Activated CD4-positive, alpha-beta T cell treated with anti-CD3 and anti-CD28 coated beads, Interleukin-2, amount 10 ng/mL, durations not matched to agents 24 days and 14 days (primary cell): ENCODE results near the gene ULBP1. TPM values are rescaled to one million over a fixed set of nuclear protein-coding genes. Genes with fewer than 3 reads are reported as not detected.
"Not testable (repeated sequence)": the region's sequence is repeated elsewhere in the genome, so short reads cannot be mapped to it uniquely, and the experiment has no call there.

Experiments used
- DNase-seq: peaks from one replicate; pipeline ENCODE4 v3.0.0; 2022
- H3K27ac Mint-ChIP-seq: one replicate; pipeline ENCODE4 v1.8.0; 2022; ENCODE audit warnings: mild to moderate bottlenecking, mixed read lengths
- H3K27me3 Mint-ChIP-seq: one replicate; pipeline ENCODE4 v1.8.0; 2022; ENCODE audit warnings: mixed read lengths
- H3K36me3 Mint-ChIP-seq: one replicate; pipeline ENCODE4 v1.8.0; 2022; ENCODE audit warnings: low read depth, mild to moderate bottlenecking, mixed read lengths
- H3K4me1 Mint-ChIP-seq: one replicate; pipeline ENCODE4 v1.8.0; 2021; ENCODE audit warnings: mixed read lengths
- H3K4me3 Mint-ChIP-seq: one replicate; pipeline ENCODE4 v1.8.0; 2022; ENCODE audit warnings: mild to moderate bottlenecking, moderate library complexity, mixed read lengths
- H3K9me3 Mint-ChIP-seq: one replicate; pipeline ENCODE4 v1.8.0; 2021; ENCODE audit warnings: mixed read lengths
- intact Hi-C: fragments of 100-400 bp; cut with micrococcal nuclease; formaldehyde crosslinking; loops from one replicate; pipeline ENCODE4 v1.15.1; 2023
- total RNA-seq: library from RNA; stranded (reverse); gene quantifications from 2 replicates; pipeline ENCODE4 v1.2.3, GENCODE V29; 2022

Gene ULBP1
- total RNA-seq, 1 donor from 2014 or later, result 0.49 TPM

- H3K27ac Mint-ChIP-seq, result no peak overlapping the region
- intact Hi-C loops, result loop anchor here (2.0 to 5.0 kb wide), 2 partner anchors 200 to 358 kb away; partner anchors contain the start of gene GINM1
These were observed 38.9 kb upstream of the ULBP1 start for GRCh38 chr6:149924933-149925252.

GRCh38 chr6:149925253-149925973, 38.3 kb upstream of the ULBP1 start:
- H3K4me3 Mint-ChIP-seq, result peak overlapping the region; percentile 76
- no peaks in the 10 kb centered on the region for H3K9me3 Mint-ChIP-seq

More at GRCh38 chr6:149924933-149925252, 38.9 kb upstream of the ULBP1 start:
- Mint-ChIP-seq H3K36me3 (no peaks in the 10 kb centered on the region), H3K27me3 (peaks cover 85% of the 10 kb centered on the region), H3K4me1 (peaks cover 20% of the 10 kb centered on the region), H3K9me3 (no peaks in the 10 kb centered on the region), H3K4me3 (peak overlapping the region; percentile 5)
- no peak for DNase-seq

GRCh38 chr6:149925974-149926777, 37.6 kb upstream of the ULBP1 start:
- Mint-ChIP-seq H3K4me3 (peak overlapping the region; percentile 76), H3K27ac (no peak overlapping the region), H3K4me1 (peaks cover 20% of the 10 kb centered on the region), H3K36me3 (no peaks in the 10 kb centered on the region), H3K9me3 (no peaks in the 10 kb centered on the region), H3K27me3 (peaks cover 87% of the 10 kb centered on the region)
- peak; percentile 94 for DNase-seq
- intact Hi-C loops, result loop anchor here (1.0 to 2.0 kb wide), 2 partner anchors 92 to 201 kb away; no protein-coding TSS in a partner anchor

More at GRCh38 chr6:149925253-149925973, 38.3 kb upstream of the ULBP1 start:
- Mint-ChIP-seq H3K27me3 (peaks cover 86% of the 10 kb centered on the region), H3K36me3 (no peaks in the 10 kb centered on the region), H3K27ac (no peak overlapping the region), H3K4me1 (peaks cover 20% of the 10 kb centered on the region)
- DNase-seq, result peak; percentile 71
- intact Hi-C loops, result loop anchor here (2.0 kb wide), 1 partner anchor 201 kb away; no protein-coding TSS in a partner anchor

GRCh38 chr6:149927025-149927424, 36.7 kb upstream of the ULBP1 start:
- DNase-seq, intact Hi-C loops, H3K27ac Mint-ChIP-seq, H3K4me3 Mint-ChIP-seq, H3K36me3 Mint-ChIP-seq, H3K9me3 Mint-ChIP-seq: not testable (repeated sequence)
- Mint-ChIP-seq H3K27me3 (peaks cover 87% of the 10 kb centered on the region), H3K4me1 (peaks cover 20% of the 10 kb centered on the region)

GRCh38 chr6:149929422-149929821, 34.3 kb upstream of the ULBP1 start:
- Mint-ChIP-seq H3K36me3 (no peaks in the 10 kb centered on the region), H3K27ac (no peak overlapping the region), H3K4me3 (no peak overlapping the region), H3K27me3 (peaks cover 83% of the 10 kb centered on the region), H3K9me3 (no peaks in the 10 kb centered on the region), H3K4me1 (peaks cover 12% of the 10 kb centered on the region)
- intact Hi-C loops, result no loop called here
- DNase-seq, result no peak

GRCh38 chr6:149931501-149931900, 32.2 kb upstream of the ULBP1 start:
- intact Hi-C loops, result loop anchor here (5.0 to 10.0 kb wide), 2 partner anchors 466 to 883 kb away; no protein-coding TSS in a partner anchor
- Mint-ChIP-seq H3K4me1 (peaks cover 13% of the 10 kb centered on the region), H3K4me3 (no peak overlapping the region), H3K9me3 (no peaks in the 10 kb centered on the region), H3K27ac (no peak overlapping the region), H3K27me3 (peaks cover 88% of the 10 kb centered on the region), H3K36me3 (no peaks in the 10 kb centered on the region)
- DNase-seq, result no peak

GRCh38 chr6:149933036-149933435, 30.7 kb upstream of the ULBP1 start:
- Mint-ChIP-seq H3K27me3 (peaks cover 92% of the 10 kb centered on the region), H3K9me3 (no peaks in the 10 kb centered on the region), H3K27ac (no peak overlapping the region), H3K4me1 (peaks cover 15% of the 10 kb centered on the region), H3K36me3 (no peaks in the 10 kb centered on the region), H3K4me3 (no peak overlapping the region)
- no peak for DNase-seq
- intact Hi-C loops, result loop anchor here (5.0 to 10.0 kb wide), 2 partner anchors 464 to 882 kb away; no protein-coding TSS in a partner anchor

- no peak for DNase-seq
- Mint-ChIP-seq H3K4me3 (no peak overlapping the region), H3K27me3 (peaks cover 91% of the 10 kb centered on the region), H3K4me1 (peaks cover 17% of the 10 kb centered on the region), H3K36me3 (no peaks in the 10 kb centered on the region), H3K27ac (no peak overlapping the region), H3K9me3 (no peaks in the 10 kb centered on the region)
- intact Hi-C loops, result loop anchor here (5.0 to 10.0 kb wide), 2 partner anchors 464 to 881 kb away; no protein-coding TSS in a partner anchor
These were observed 30.3 kb upstream of the ULBP1 start for GRCh38 chr6:149933461-149933860.

- DNase-seq, result peak; percentile 92
- no peaks in the 10 kb centered on the region for H3K9me3 Mint-ChIP-seq
- H3K4me3 Mint-ChIP-seq, result no peak overlapping the region
- H3K4me1 Mint-ChIP-seq, result peaks cover 25% of the 10 kb centered on the region
- peaks cover 88% of the 10 kb centered on the region for H3K27me3 Mint-ChIP-seq
- H3K27ac Mint-ChIP-seq, result no peak overlapping the region
- intact Hi-C loops, result loop anchor here (1.0 to 10.0 kb wide), 4 partner anchors 16 to 880 kb away; no protein-coding TSS in a partner anchor
- H3K36me3 Mint-ChIP-seq, result no peaks in the 10 kb centered on the region
These were observed 29.2 kb upstream of the ULBP1 start for GRCh38 chr6:149934249-149935156.

GRCh38 chr6:149935246-149935645, 28.5 kb upstream of the ULBP1 start:
- intact Hi-C loops, result loop anchor here (2.0 to 10.0 kb wide), 2 partner anchors 16 to 880 kb away; no protein-coding TSS in a partner anchor
- Mint-ChIP-seq H3K27ac (no peak overlapping the region), H3K27me3 (peaks cover 87% of the 10 kb centered on the region), H3K4me3 (no peak overlapping the region), H3K4me1 (peaks cover 30% of the 10 kb centered on the region), H3K36me3 (no peaks in the 10 kb centered on the region), H3K9me3 (no peaks in the 10 kb centered on the region)
- DNase-seq, result no peak

- Mint-ChIP-seq H3K4me3 (no peak overlapping the region), H3K9me3 (no peaks in the 10 kb centered on the region), H3K27ac (no peak overlapping the region), H3K36me3 (peaks cover 2% of the 10 kb centered on the region), H3K27me3 (peaks cover 87% of the 10 kb centered on the region), H3K4me1 (peaks cover 34% of the 10 kb centered on the region)
- intact Hi-C loops, result loop anchor here (2.0 to 10.0 kb wide), 2 partner anchors 15 to 879 kb away; no protein-coding TSS in a partner anchor
- no peak for DNase-seq
These were observed 28.1 kb upstream of the ULBP1 start for GRCh38 chr6:149935668-149936067.

GRCh38 chr6:149936743-149937142, 27.0 kb upstream of the ULBP1 start:
- Mint-ChIP-seq H3K27me3 (peaks cover 84% of the 10 kb centered on the region), H3K9me3 (no peaks in the 10 kb centered on the region), H3K4me3 (no peak overlapping the region), H3K27ac (no peak overlapping the region), H3K36me3 (peaks cover 2% of the 10 kb centered on the region), H3K4me1 (peaks cover 39% of the 10 kb centered on the region)
- no peak for DNase-seq
- intact Hi-C loops, result loop anchor here (10.0 kb wide), 1 partner anchor 878 kb away; no protein-coding TSS in a partner anchor
